PC-9 (cell line): Measurements from ENCODE around the gene ATXN7L2. TPM values are rescaled to one million over a fixed set of nuclear protein-coding genes. Genes with fewer than 3 reads are reported as not detected.

ENCODE experiments used
- BruUV-seq: library from RNA; stranded (reverse); fragments of 400-500 nt; replicated peaks from 2 replicates; lab custom pipeline; 2021; lab: Mats Ljungman, UMichigan
- CTCF ChIA-PET: fragments of 300-600 bp; sonication (Branson Sonifier 250); formaldehyde crosslinking; loops from one replicate; lab custom pipeline; 2022; ENCODE audit warnings: antibody characterized with exemption; lab: Charles Lee
- POLR2A ChIA-PET: fragments of 300-600 bp; sonication (Branson Sonifier 250); formaldehyde crosslinking; loops from one replicate; lab custom pipeline; 2022; ENCODE audit warnings: antibody characterized with exemption; ENCODE audit not compliant: unreplicated experiment; lab: Charles Lee
- DNase-seq, 2 experiments: peaks; one replicate each; pipeline versions ENCODE4 v3.0.0 to v3.0.0-alpha.2; 2015 to 2022; ENCODE audit warnings: mixed read lengths in 1 of 2
- H2AFZ ChIP-seq: fragments of 200-600 bp; sonication (generic); 2 replicates; pipeline ENCODE4 v1.8.1; 2017; ENCODE audit warnings: antibody characterized with exemption
- H3F3A ChIP-seq: fragments of 200-600 bp; sonication (generic); 2 replicates; pipeline ENCODE4 v1.8.1; 2017; ENCODE audit warnings: antibody characterized with exemption, mild to moderate bottlenecking, low read depth; ENCODE audit not compliant: insufficient read depth
- H3K27ac ChIP-seq: fragments of 200-600 bp; sonication (generic); 2 replicates; pipeline ENCODE4 v1.6.1; 2016; ENCODE audit warnings: mixed run types
- H3K27me3 ChIP-seq: fragments of 200-600 bp; sonication (generic); 2 replicates; pipeline ENCODE4 v1.6.1; 2016; ENCODE audit warnings: low read depth, mixed run types; ENCODE audit not compliant: insufficient read depth
- H3K36me3 ChIP-seq: fragments of 200-600 bp; sonication (generic); 2 replicates; pipeline ENCODE4 v1.6.1; 2016; ENCODE audit warnings: low read depth, mixed run types
- H3K4me1 ChIP-seq: fragments of 200-600 bp; sonication (generic); replicated peaks from 2 replicates; pipeline ENCODE4 v1.6.1; 2016; ENCODE audit warnings: mixed run types; ENCODE audit not compliant: insufficient read depth
- H3K4me2 ChIP-seq: fragments of 200-600 bp; sonication (generic); 2 replicates; pipeline ENCODE4 v1.6.1; 2017; ENCODE audit warnings: mixed run types
- H3K4me3 ChIP-seq: fragments of 200-600 bp; sonication (generic); 2 replicates; pipeline ENCODE4 v1.6.1; 2016; ENCODE audit warnings: mixed run types
- H3K79me2 ChIP-seq: fragments of 200-600 bp; sonication (generic); 2 replicates; pipeline ENCODE4 v1.6.1; 2017; ENCODE audit warnings: low read depth, mixed run types
- H3K9me2 ChIP-seq: fragments of 200-600 bp; sonication (generic); 2 replicates; pipeline ENCODE4 v1.8.1; 2017; ENCODE audit warnings: mild to moderate bottlenecking; ENCODE audit not compliant: insufficient read depth
- H3K9me3 ChIP-seq: fragments of 200-600 bp; sonication (generic); 2 replicates; pipeline ENCODE4 v1.8.1; 2016; ENCODE audit warnings: low read depth; ENCODE audit not compliant: insufficient read depth
- H4K20me1 ChIP-seq: fragments of 200-600 bp; sonication (generic); 2 replicates; pipeline ENCODE4 v1.8.1; 2017; ENCODE audit not compliant: insufficient read depth
- EZH2 ChIP-seq: fragments of 200-600 bp; sonication (generic); IDR thresholded peaks from 2 replicates; pipeline ENCODE4 v1.8.0; 2017; ENCODE audit warnings: antibody characterized with exemption, low read depth
- intact Hi-C: fragments of 100-400 bp; cut with micrococcal nuclease; formaldehyde crosslinking; loops from one replicate; pipeline ENCODE4 v1.10.0; 2022; ENCODE audit not compliant: unreplicated experiment
- total RNA-seq: library from RNA; stranded (reverse); gene quantifications from 2 replicates; pipeline ENCODE4 v1.2.3, GENCODE V29; 2021
- TF ChIP-seq, protein P1 (sequence below): fragments of 200-600 bp; sonication (generic); conservative IDR thresholded peaks from 2 replicates; pipeline ENCODE4 v1.6.1; 2017; ENCODE audit warnings: mixed run types, antibody characterized with exemption, mild to moderate bottlenecking, moderate library complexity

ATXN7L2 gene
- total RNA-seq, 1 experiment from 2014 or later, result 4.7 TPM

- Histone ChIP-seq H3K9me3 (no peaks in the 10 kb centered on the region), H3K27me3 (no peaks in the 10 kb centered on the region), H3K4me1 (peaks cover 9% of the 10 kb centered on the region), H3K27ac (no peak overlapping the region), H3K36me3 (no peaks in the 10 kb centered on the region), H4K20me1 (peaks cover 6% of the 10 kb centered on the region; the same call in 1 of the 2 replicates), H2AFZ (no peak overlapping the region), H3K79me2 (no peaks in the 10 kb centered on the region; the same call in 1 of the 2 replicates), H3F3A (peaks cover 22% of the 10 kb centered on the region; the same call in 1 of the 2 replicates), H3K4me2 (no peak overlapping the region), H3K9me2 (no peaks in the 10 kb centered on the region), H3K4me3 (no peak overlapping the region)
- no peak for DNase-seq
- no peak for TF ChIP-seq EZH2
- TF ChIP-seq, protein P1, sequence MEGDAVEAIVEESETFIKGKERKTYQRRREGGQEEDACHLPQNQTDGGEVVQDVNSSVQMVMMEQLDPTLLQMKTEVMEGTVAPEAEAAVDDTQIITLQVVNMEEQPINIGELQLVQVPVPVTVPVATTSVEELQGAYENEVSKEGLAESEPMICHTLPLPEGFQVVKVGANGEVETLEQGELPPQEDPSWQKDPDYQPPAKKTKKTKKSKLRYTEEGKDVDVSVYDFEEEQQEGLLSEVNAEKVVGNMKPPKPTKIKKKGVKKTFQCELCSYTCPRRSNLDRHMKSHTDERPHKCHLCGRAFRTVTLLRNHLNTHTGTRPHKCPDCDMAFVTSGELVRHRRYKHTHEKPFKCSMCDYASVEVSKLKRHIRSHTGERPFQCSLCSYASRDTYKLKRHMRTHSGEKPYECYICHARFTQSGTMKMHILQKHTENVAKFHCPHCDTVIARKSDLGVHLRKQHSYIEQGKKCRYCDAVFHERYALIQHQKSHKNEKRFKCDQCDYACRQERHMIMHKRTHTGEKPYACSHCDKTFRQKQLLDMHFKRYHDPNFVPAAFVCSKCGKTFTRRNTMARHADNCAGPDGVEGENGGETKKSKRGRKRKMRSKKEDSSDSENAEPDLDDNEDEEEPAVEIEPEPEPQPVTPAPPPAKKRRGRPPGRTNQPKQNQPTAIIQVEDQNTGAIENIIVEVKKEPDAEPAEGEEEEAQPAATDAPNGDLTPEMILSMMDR, result no peak
- no TSS peak for BruUV-seq
- POLR2A ChIA-PET, result interaction anchor here (0.5 kb wide), 1 partner anchor 812 kb away, joined by 3 read pairs; the partner anchor contains the start of gene PRPF38B
- intact Hi-C loops, result no loop called here
- CTCF ChIA-PET, result interaction anchor here (0.7 kb wide), 1 partner anchor 401 kb away, joined by 8 read pairs; no protein-coding TSS in a partner anchor
Observed at GRCh38 chr1:109503935-109504334, 20.2 kb downstream of the ATXN7L2 start.

- no TSS peak for BruUV-seq
- Histone ChIP-seq H3K27me3 (no peaks in the 10 kb centered on the region), H3K27ac (no peak overlapping the region), H3K79me2 (no peaks in the 10 kb centered on the region), H4K20me1 (no peaks in the 10 kb centered on the region), H3K4me1 (peaks cover 2% of the 10 kb centered on the region), H3K4me3 (no peak overlapping the region), H3K36me3 (no peaks in the 10 kb centered on the region), H2AFZ (no peak overlapping the region), H3K9me2 (no peaks in the 10 kb centered on the region), H3F3A (peaks cover 12% of the 10 kb centered on the region; the same call in 1 of the 2 replicates), H3K9me3 (no peaks in the 10 kb centered on the region), H3K4me2 (no peak overlapping the region)
- intact Hi-C loops, result no loop called here
- DNase-seq, result no peak
- no peak for TF ChIP-seq EZH2
- TF ChIP-seq, protein P1, result no peak
- CTCF ChIA-PET, result no interaction called here
- POLR2A ChIA-PET, result no interaction called here
Observed at GRCh38 chr1:109504974-109505373, 21.3 kb downstream of the ATXN7L2 start.

DNA sequence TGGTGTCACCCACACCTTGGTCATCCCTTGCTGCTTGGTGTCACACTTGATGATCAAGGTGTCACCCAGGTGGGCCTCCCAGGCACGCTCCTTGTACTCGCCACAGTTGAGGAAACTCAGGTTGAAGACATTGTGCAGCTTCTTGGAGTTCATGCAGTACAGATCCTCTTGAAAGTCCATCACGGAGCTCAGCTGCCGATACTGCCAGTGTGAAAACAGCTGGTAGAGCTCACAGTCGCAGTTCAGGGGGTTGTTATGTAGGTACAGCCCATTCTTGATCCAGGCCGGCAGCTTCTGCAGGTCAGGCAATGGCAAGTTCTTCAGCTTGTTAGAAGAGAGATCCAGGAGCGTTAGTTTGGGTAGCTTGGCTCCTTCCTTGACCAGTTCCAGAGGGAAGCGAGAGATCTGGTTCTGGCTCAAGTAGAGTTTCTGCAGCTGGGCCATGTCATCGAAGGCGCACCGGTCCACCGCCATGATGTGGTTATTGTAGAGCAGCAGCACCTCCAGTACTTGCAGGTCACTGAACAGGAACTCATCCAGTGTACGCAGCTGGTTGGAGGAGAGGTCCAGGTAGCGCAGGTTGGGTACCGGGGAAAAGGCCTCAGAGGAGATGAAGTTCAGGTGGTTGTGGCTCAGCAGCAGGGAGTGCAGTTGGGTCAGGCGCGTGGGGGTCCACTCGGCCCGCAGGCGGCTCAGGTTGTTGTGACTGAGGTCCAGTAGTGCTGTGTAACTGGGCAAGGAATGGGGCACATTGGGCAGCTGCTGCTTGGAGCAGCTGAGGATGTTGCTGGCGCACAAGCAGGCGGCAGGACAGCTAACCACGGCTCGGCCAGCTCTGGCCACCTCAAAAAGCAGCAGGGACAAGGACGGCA lies 24.5 kb downstream of the ATXN7L2 start:
- no peaks in the 10 kb centered on the region for H3K9me3 ChIP-seq
- H4K20me1 ChIP-seq, result no peaks in the 10 kb centered on the region
- CTCF ChIA-PET, result no interaction called here
- H3K4me3 ChIP-seq, result no peak overlapping the region; the same call in 1 of the 2 replicates
- peaks cover 11% of the 10 kb centered on the region for H3K4me1 ChIP-seq
- no peaks in the 10 kb centered on the region for H3K9me2 ChIP-seq
- POLR2A ChIA-PET, result no interaction called here
- BruUV-seq, result no TSS peak
- no peak for DNase-seq
- no peak for TF ChIP-seq EZH2
- TF ChIP-seq, protein P1, result no peak
- H3K4me2 ChIP-seq, result peak overlapping the region; percentile 82; the same call in 1 of the 2 replicates
- no peaks in the 10 kb centered on the region for H3K36me3 ChIP-seq
- intact Hi-C loops, result no loop called here
- H2AFZ ChIP-seq, result no peak overlapping the region
- no peak overlapping the region for H3K27ac ChIP-seq
- no peaks in the 10 kb centered on the region for H3K79me2 ChIP-seq
- H3K27me3 ChIP-seq, result no peaks in the 10 kb centered on the region
- H3F3A ChIP-seq, result peaks cover 5% of the 10 kb centered on the region; the same call in 1 of the 2 replicates
